Upper lobe of right lung (tissue), 1 donor: ENCODE results near the gene NMRK1. TPM values are rescaled to one million over a fixed set of nuclear protein-coding genes. Genes with fewer than 3 reads are reported as not detected.

Experiments
- ATAC-seq: fragments of 200-7000 bp; cut with Tn5 transposase; one replicate; pipeline ENCODE4 v1.9.1; 2020; ENCODE audit warnings: mild to moderate bottlenecking, moderate library complexity
- DNase-seq: peaks from one replicate; pipeline ENCODE4 v3.0.0-alpha.2; 2020
- H3K27ac ChIP-seq: fragments of 200-600 bp; one replicate; pipeline ENCODE4 v1.8.0; 2022
- H3K27me3 ChIP-seq: fragments of 200-600 bp; one replicate; pipeline ENCODE4 v1.8.0; 2022; ENCODE audit warnings: mild to moderate bottlenecking
- H3K36me3 ChIP-seq: fragments of 200-600 bp; one replicate; pipeline ENCODE4 v1.8.0; 2022
- H3K4me1 ChIP-seq: fragments of 200-600 bp; one replicate; pipeline ENCODE4 v1.8.0; 2022
- H3K4me3 ChIP-seq: fragments of 200-600 bp; one replicate; pipeline ENCODE4 v1.8.0; 2022; ENCODE audit warnings: mild to moderate bottlenecking
- H3K9me3 ChIP-seq: fragments of 200-600 bp; one replicate; pipeline ENCODE4 v1.8.0; 2022
- intact Hi-C: fragments of 100-400 bp; cut with DNase I; formaldehyde crosslinking; loops from one replicate; pipeline ENCODE4 v1.11.0; 2022
- total RNA-seq: library from RNA; stranded (reverse); fragmentation: NEBNext Ultra II Directional; extraction: Animal tissue kit (Norgen Biotek cat#: 25700); gene quantifications from one replicate; pipeline ENCODE4 v1.2.1, GENCODE V29; 2021
- TF ChIP-seq, protein P1 (sequence below): fragments of 200-600 bp; IDR thresholded peaks from one replicate; pipeline ENCODE4 v1.8.0; 2022; ENCODE audit warnings: antibody characterized with exemption
- donor health status: DM: no; HTN: yes; CAD: no; lungs with severe emphysema.

Gene NMRK1
- total RNA-seq, 1 donor from 2014 or later: 40.4 TPM

DNA sequence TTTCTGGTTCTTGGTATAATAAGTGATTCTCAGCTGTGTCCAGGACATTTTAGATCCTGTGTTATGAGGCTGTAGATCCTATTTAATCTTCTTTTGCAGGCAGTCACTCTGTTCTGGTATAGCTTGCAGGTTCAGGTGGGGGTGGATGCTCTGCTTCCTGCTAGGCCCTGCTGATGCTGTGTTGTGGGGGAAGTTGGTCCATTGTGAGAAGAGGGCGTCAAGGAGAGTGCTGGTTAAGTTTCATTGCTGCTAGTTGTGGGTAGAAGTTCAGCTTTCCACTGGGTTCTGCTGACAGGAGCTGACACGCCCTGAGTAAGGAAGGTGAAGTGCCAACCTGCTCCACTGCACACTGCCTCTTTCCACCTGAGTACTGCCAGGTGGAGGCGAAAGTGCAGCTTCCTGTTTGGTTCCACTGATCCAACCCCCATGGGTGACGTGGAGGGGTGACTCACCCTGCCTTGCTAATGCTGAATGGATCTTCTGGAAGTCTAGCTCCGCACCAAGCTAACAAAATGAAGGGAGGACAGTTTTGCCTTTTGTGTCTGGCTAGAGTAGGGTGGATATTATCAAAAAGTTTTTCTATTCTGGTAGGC, 16.3 kb downstream of the NMRK1 start:
- intact Hi-C loops: loop anchor here (10.0 kb wide), 1 partner anchor 297 kb away; no protein-coding TSS in a partner anchor
- no peaks in the 10 kb centered on the region for H3K27me3 ChIP-seq
- no peaks in the 10 kb centered on the region for H3K4me1 ChIP-seq
- H3K4me3 ChIP-seq: no peak overlapping the region
- TF ChIP-seq, protein P1, sequence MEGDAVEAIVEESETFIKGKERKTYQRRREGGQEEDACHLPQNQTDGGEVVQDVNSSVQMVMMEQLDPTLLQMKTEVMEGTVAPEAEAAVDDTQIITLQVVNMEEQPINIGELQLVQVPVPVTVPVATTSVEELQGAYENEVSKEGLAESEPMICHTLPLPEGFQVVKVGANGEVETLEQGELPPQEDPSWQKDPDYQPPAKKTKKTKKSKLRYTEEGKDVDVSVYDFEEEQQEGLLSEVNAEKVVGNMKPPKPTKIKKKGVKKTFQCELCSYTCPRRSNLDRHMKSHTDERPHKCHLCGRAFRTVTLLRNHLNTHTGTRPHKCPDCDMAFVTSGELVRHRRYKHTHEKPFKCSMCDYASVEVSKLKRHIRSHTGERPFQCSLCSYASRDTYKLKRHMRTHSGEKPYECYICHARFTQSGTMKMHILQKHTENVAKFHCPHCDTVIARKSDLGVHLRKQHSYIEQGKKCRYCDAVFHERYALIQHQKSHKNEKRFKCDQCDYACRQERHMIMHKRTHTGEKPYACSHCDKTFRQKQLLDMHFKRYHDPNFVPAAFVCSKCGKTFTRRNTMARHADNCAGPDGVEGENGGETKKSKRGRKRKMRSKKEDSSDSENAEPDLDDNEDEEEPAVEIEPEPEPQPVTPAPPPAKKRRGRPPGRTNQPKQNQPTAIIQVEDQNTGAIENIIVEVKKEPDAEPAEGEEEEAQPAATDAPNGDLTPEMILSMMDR: no peak
- H3K36me3 ChIP-seq: peaks cover 26% of the 10 kb centered on the region
- H3K9me3 ChIP-seq: no peaks in the 10 kb centered on the region
- DNase-seq: peak; percentile 82
- peak; percentile 99 for ATAC-seq
- H3K27ac ChIP-seq: peak overlapping the region; percentile 32

DNA sequence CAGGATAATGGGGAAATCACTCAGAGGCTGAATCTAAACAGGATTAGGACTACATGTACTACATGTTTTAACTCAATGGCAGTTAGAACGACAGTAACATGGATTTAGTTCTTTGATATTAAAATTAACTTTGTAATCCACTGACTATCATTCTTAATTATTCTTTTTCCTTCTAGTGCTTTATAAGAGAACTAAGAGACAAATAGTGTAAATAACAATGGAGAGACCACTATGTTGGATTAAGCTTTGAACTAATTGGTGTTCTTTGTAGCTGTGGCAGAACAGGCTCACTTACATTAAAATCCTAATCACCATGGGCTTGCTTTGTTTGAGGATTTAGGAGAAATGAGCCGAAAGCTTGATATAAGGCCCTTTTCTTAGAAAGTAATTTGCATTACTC, 18.8 kb downstream of the NMRK1 start:
- Histone ChIP-seq H3K27ac (no peak overlapping the region), H3K36me3 (peaks cover 36% of the 10 kb centered on the region), H3K4me3 (no peak overlapping the region), H3K4me1 (no peaks in the 10 kb centered on the region), H3K27me3 (no peaks in the 10 kb centered on the region), H3K9me3 (no peaks in the 10 kb centered on the region)
- DNase-seq: no peak
- intact Hi-C loops: no loop called here
- TF ChIP-seq, protein P1: no peak
- ATAC-seq: no peak

DNA sequence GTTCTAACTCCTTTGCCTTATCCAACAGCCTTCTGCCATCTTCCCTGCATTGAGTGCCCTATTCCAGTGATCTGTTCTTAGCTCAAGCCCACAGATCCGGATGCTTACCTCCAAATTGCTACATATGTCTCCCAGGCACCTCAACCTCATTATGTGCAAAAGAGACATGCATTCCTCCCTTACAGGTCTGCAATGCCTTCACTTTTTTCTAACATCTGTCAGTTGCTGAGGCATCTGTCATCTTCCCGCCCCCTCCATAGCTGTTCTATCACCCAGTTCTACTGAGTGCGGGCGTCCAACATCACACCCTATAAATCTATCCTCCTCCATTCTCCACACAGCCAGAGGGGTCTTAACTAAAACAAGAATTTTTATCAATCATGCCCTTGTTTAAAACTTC, 20.1 kb downstream of the NMRK1 start:
- DNase-seq (no peak), ATAC-seq (no peak)
- Histone ChIP-seq H3K27ac (no peak overlapping the region), H3K9me3 (no peaks in the 10 kb centered on the region), H3K4me3 (no peak overlapping the region), H3K36me3 (peaks cover 42% of the 10 kb centered on the region), H3K27me3 (no peaks in the 10 kb centered on the region), H3K4me1 (no peaks in the 10 kb centered on the region)
- TF ChIP-seq, protein P1: no peak
- intact Hi-C loops: no loop called here

DNA sequence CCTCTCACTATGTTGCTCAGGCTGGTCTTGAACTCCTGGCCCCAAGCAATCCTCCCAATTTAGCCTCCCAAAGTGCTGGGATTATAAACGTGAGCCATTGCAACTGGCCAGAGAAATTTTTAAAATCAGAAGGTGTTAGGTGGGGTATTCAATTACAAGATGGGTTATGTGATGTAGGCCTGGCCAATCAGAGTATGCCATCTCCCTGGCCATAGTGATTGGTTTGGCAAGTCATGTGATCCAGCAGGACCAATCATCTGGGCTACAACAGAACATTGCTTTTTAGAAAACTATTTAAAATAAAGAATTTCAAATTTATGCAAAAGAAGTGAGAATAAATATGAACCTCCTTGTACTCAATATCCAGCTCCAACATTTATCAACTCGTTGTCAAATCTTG, 22.4 kb downstream of the NMRK1 start:
- Histone ChIP-seq H3K27ac (no peak overlapping the region), H3K4me3 (no peak overlapping the region), H3K36me3 (peaks cover 62% of the 10 kb centered on the region), H3K4me1 (no peaks in the 10 kb centered on the region), H3K9me3 (no peaks in the 10 kb centered on the region), H3K27me3 (no peaks in the 10 kb centered on the region)
- TF ChIP-seq, protein P1: no peak
- intact Hi-C loops: no loop called here
- DNase-seq (no peak), ATAC-seq (no peak)

DNA sequence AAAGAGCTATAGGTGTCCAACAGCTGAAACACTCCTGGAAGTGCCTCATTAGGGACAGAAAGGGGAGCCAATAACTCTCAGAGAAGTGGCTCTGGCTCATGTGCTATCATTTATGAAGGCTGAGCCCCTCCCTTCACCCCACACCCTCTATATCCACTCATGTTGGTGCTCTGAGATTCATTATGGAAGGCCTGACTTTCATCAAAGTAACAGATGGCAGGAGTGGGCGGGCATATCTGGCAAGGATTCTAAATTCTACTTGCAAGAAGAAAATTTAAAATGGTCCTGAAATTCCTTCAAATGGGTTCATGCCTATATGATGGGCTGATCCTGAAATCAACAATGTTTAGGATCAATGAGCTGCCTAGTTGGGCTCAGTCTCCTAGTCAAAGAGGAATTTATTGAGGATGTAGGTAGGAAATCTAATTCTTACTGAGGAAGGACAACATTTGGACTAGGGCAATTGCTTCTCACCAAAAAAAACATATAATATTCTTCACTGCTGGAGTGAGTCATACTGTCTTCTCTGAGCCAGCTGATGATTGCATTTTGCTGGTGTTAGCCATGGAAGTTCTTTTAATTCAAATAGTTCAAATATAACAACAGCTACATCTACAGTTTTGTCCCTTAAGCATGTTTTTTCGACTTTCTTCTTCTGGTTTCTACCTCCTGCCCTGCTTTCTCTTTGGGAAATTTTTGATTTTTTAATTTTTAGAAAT, 23.5 kb downstream of the NMRK1 start:
- intact Hi-C loops: no loop called here
- Histone ChIP-seq H3K9me3 (no peaks in the 10 kb centered on the region), H3K27ac (no peak overlapping the region), H3K4me3 (no peak overlapping the region), H3K4me1 (no peaks in the 10 kb centered on the region), H3K36me3 (peaks cover 65% of the 10 kb centered on the region), H3K27me3 (no peaks in the 10 kb centered on the region)
- DNase-seq (no peak), ATAC-seq (no peak)
- TF ChIP-seq, protein P1: no peak
